HCT116 (cell line): Measurements from ENCODE around the gene DPP9.

Source experiments
- ATF3 ChIP-seq: IDR thresholded peaks from 2 replicates; pipeline ENCODE4 v1.6.1; 2012
- CEBPB ChIP-seq: IDR thresholded peaks from 2 replicates; pipeline ENCODE4 v1.6.1; 2012; ENCODE audit warnings: low read depth
- CTCF ChIP-seq, 3 experiments: fragments of 200-600 bp in 1 of 3; sonication (generic) in 1 of 3; IDR thresholded peaks in 2 of 3; conservative IDR thresholded peaks in 1 of 3; 2 replicates each; pipeline ENCODE4 v1.5.1; 2012 to 2017; ENCODE audit warnings: low read depth in 2 of 3, low read length in 2 of 3, antibody characterized with exemption in 1 of 3, borderline replicate concordance in 1 of 3, control low read depth in 1 of 3, mild to moderate bottlenecking in 1 of 3, mixed read lengths in 1 of 3, mixed run types in 1 of 3, moderate library complexity in 1 of 3; ENCODE audit not compliant: insufficient read depth in 1 of 3
- EGR1 ChIP-seq: IDR thresholded peaks from 2 replicates; pipeline ENCODE4 v1.6.1; 2012; ENCODE audit warnings: low read depth
- FOSL1 ChIP-seq: IDR thresholded peaks from 2 replicates; pipeline ENCODE4 v1.6.1; 2012; ENCODE audit warnings: low read depth
- JUND ChIP-seq: IDR thresholded peaks from 2 replicates; pipeline ENCODE4 v1.6.1; 2012
- MAX ChIP-seq: IDR thresholded peaks from 2 replicates; pipeline ENCODE4 v1.6.1; 2012
- POLR2A ChIP-seq: IDR thresholded peaks from 2 replicates; pipeline ENCODE4 v1.7.0; 2011; ENCODE audit warnings: borderline replicate concordance; ENCODE audit not compliant: insufficient read depth, insufficient read length; ENCODE audit errors: extremely low read depth
- POLR2AphosphoS5 ChIP-seq: IDR thresholded peaks from 2 replicates; pipeline ENCODE4 v1.6.1; 2011; ENCODE audit warnings: mild to moderate bottlenecking, low read depth, low read length, moderate library complexity
- RAD21 ChIP-seq: IDR thresholded peaks from 2 replicates; pipeline ENCODE4 v1.6.1; 2012; ENCODE audit warnings: low read depth, mild to moderate bottlenecking
- SP1 ChIP-seq: IDR thresholded peaks from 2 replicates; pipeline ENCODE4 v1.6.1; 2012; ENCODE audit warnings: low read depth
- TCF7L2 ChIP-seq: IDR thresholded peaks from 2 replicates; pipeline ENCODE4 v1.7.0; 2011; ENCODE audit warnings: borderline replicate concordance, inconsistent platforms; ENCODE audit not compliant: insufficient read depth, insufficient read length; ENCODE audit errors: extremely low read depth
- ZBTB33 ChIP-seq: IDR thresholded peaks from 2 replicates; pipeline ENCODE4 v1.6.1; 2011; ENCODE audit warnings: mild to moderate bottlenecking, low read length, moderate library complexity; ENCODE audit not compliant: insufficient replicate concordance; ENCODE audit errors: extremely low read depth
- ZFX ChIP-seq: fragments of 450-650 bp; IDR thresholded peaks from 2 replicates; pipeline ENCODE4 v1.6.1; 2017

GRCh38 chr19:4636151-4636717, 87.4 kb downstream of the DPP9 start:
- TF ChIP-seq CTCF (IDR thresholded peaks at IDR 0.05 in 2 of 3, conservative IDR thresholded peaks at IDR 0.05 in 1 of 3; ENCODE audit: borderline replicate concordance in 1 of 3, insufficient read depth in 1 of 3, low read depth in 2 of 3, low read length in 2 of 3) (peak; percentile 80 to 92 (median 88); a peak in 5 of 6 replicates), EGR1 (no peak), TCF7L2 (no peak), JUND (no peak), POLR2A (no peak), ZFX (no peak), CEBPB (no peak), MAX (no peak), SP1 (no peak), RAD21 (peak; percentile 90), POLR2AphosphoS5 (no peak; the same call in 1 of the 2 replicates), ZBTB33 (peak; percentile 37), FOSL1 (no peak), ATF3 (no peak)
